ENCODE results near the gene SNAP47.

DNA sequence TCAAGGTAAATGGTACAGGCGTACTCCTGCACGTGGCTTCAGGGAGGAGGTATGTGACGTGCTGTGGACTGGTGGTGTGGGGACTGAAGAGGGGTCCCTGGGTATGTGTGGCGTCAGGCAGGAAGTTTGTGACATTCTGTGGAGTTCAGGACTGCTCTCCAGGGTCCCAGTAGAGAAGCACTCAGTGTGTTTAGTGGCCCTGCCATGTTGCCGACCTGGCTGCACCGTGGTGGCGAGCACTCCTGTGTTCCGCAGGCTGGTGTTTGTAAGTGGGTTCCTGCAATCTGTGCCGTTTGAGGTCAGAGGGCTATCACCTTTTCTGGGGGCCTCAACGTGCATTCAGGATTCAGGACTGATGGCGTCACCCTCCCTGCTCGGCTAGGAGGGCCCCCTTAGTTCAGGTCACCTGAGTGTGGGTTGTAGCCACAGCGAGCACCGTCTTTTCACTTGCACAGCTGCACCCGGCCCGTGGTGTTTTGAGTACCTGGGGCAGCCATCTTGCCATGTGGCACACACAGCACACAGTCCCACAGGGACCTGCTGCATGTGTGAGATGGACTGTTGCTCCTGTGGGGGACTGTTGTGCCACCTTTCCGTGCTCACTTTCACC is 26.5 kb downstream of the SNAP47 start:
- TF ChIP-seq, protein P1, sequence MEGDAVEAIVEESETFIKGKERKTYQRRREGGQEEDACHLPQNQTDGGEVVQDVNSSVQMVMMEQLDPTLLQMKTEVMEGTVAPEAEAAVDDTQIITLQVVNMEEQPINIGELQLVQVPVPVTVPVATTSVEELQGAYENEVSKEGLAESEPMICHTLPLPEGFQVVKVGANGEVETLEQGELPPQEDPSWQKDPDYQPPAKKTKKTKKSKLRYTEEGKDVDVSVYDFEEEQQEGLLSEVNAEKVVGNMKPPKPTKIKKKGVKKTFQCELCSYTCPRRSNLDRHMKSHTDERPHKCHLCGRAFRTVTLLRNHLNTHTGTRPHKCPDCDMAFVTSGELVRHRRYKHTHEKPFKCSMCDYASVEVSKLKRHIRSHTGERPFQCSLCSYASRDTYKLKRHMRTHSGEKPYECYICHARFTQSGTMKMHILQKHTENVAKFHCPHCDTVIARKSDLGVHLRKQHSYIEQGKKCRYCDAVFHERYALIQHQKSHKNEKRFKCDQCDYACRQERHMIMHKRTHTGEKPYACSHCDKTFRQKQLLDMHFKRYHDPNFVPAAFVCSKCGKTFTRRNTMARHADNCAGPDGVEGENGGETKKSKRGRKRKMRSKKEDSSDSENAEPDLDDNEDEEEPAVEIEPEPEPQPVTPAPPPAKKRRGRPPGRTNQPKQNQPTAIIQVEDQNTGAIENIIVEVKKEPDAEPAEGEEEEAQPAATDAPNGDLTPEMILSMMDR (conservative IDR thresholded peaks at IDR 0.05; ENCODE audit: low read length) = no peak
- no peak for TF ChIP-seq EZH2phosphoT487 (IDR thresholded peaks at IDR 0.05; ENCODE audit: borderline replicate concordance)

Measured in Loucy (cell line).